Nephron (organoid): Measurements from ENCODE around the gene SCNN1A.

Source experiments
- H3K27ac Mint-ChIP-seq, 3 experiments: 2 replicates each; pipeline ENCODE4 v1.8.0; 2020; ENCODE audit warnings: mixed read lengths in 3 of 3, mild to moderate bottlenecking in 2 of 3, moderate library complexity in 1 of 3
- H3K27me3 Mint-ChIP-seq: 2 replicates; pipeline ENCODE4 v1.8.0; 2021; ENCODE audit warnings: low read depth, mild to moderate bottlenecking, moderate library complexity, mixed read lengths
- H3K36me3 Mint-ChIP-seq: 2 replicates; pipeline ENCODE4 v1.8.0; 2020; ENCODE audit warnings: low read depth, mixed read lengths
- H3K4me1 Mint-ChIP-seq: 2 replicates; pipeline ENCODE4 v1.8.0; 2020; ENCODE audit warnings: mixed read lengths
- H3K4me3 Mint-ChIP-seq, 3 experiments: 2 replicates each; pipeline ENCODE4 v1.8.0; 2020; ENCODE audit warnings: mild to moderate bottlenecking in 3 of 3, mixed read lengths in 3 of 3, moderate library complexity in 2 of 3
- H3K9me3 Mint-ChIP-seq: 2 replicates; pipeline ENCODE4 v1.8.0; 2020; ENCODE audit warnings: mixed read lengths
- TF ChIP-seq, protein P1 (sequence below), 3 experiments: fragments of 200-600 bp; sonication (generic); IDR thresholded peaks; one replicate each; pipeline ENCODE4 v1.5.0; 2021; ENCODE audit warnings: antibody characterized with exemption in 3 of 3; ENCODE audit not compliant: unreplicated experiment in 3 of 3

Gene SCNN1A

DNA sequence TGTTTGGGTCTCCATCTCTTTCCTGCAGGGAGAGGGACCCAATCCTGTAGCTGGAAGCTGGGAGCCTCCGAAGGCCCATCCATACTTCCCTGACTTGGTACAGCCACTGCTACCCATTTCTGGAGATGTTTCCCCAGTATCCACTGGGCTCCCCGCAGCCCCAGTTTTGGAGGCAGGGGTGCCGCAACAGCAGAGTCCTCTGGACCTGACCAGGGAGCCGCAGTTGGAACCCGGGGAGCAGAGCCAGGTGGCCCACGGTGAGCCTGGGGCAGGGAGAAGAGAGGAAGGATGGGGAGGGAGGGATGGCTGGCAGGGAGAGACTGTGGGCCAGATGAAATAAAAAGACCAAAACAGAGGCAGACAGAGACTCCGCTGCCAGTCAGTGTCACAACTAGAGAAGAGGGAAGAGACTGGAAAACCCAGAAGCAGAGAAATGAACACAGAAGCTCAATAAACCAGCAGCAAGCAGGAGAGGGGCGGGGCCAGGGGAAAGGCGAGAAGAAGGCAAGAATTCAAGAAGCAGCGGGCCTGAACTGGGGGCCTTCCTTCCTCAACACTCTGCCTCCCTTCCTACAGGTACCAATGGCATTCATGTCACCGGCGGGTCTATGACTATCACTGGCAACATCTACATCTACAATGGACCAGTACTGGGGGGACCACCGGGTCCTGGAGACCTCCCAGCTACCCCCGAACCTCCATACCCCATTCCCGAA, 14.9 kb upstream of the SCNN1A start:
- no peak overlapping the region for H3K27ac Mint-ChIP-seq
- TF ChIP-seq, protein P1, sequence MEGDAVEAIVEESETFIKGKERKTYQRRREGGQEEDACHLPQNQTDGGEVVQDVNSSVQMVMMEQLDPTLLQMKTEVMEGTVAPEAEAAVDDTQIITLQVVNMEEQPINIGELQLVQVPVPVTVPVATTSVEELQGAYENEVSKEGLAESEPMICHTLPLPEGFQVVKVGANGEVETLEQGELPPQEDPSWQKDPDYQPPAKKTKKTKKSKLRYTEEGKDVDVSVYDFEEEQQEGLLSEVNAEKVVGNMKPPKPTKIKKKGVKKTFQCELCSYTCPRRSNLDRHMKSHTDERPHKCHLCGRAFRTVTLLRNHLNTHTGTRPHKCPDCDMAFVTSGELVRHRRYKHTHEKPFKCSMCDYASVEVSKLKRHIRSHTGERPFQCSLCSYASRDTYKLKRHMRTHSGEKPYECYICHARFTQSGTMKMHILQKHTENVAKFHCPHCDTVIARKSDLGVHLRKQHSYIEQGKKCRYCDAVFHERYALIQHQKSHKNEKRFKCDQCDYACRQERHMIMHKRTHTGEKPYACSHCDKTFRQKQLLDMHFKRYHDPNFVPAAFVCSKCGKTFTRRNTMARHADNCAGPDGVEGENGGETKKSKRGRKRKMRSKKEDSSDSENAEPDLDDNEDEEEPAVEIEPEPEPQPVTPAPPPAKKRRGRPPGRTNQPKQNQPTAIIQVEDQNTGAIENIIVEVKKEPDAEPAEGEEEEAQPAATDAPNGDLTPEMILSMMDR (IDR thresholded peaks at IDR 0.05; ENCODE audit: unreplicated experiment in 3 of 3) = no peak
- H3K9me3 Mint-ChIP-seq = no peaks in the 10 kb centered on the region
- no peak overlapping the region for H3K4me3 Mint-ChIP-seq
- peaks cover 3% of the 10 kb centered on the region for H3K4me1 Mint-ChIP-seq
- H3K36me3 Mint-ChIP-seq = peaks cover 18% of the 10 kb centered on the region
- no peaks in the 10 kb centered on the region for H3K27me3 Mint-ChIP-seq

DNA sequence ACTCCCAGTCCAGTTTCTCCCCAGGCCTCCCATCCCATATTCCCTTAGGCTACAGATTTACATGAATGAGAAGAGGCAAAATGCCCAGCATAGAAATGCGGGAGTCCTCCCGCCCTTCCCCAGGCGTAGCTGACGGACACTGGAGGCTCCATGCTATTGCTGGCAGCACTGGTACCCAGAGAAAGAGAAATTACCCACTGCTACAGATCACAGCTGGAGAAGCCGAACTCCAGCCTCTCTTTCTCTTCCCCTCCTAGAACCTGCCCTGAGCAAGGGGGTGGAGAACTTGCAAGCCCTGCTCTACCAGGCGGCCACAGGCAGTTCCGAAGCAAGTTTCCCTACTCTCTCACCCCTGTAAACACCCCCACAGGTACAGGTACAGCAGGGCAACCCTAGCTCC, 12.2 kb upstream of the SCNN1A start:
- Mint-ChIP-seq H3K9me3 (no peaks in the 10 kb centered on the region), H3K4me1 (peaks cover 7% of the 10 kb centered on the region), H3K27ac (no peak overlapping the region), H3K4me3 (no peak overlapping the region), H3K27me3 (no peaks in the 10 kb centered on the region), H3K36me3 (peaks cover 18% of the 10 kb centered on the region)
- TF ChIP-seq, protein P1 (IDR thresholded peaks at IDR 0.05; ENCODE audit: unreplicated experiment in 3 of 3) = no peak

DNA sequence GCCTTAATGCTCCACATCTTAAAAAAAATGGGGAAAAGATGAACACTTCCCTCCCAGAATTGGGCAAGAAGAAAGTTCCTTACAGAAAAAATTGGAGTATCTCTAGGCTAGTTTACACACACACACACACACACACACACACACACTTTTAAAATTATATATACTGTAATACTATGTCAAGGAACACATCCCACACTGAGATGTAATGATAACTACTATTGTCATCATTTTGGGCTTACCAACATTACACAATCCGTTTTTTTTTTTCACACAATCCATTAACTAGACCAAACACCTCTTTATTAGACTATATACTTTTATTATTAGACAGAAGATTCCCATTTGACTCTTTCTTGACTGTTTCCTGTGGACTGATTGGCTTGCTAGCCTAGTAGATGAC, 11.1 kb upstream of the SCNN1A start:
- H3K27me3 Mint-ChIP-seq = no peaks in the 10 kb centered on the region
- peak overlapping the region in 1 of 3 experiments; percentile 23 for H3K27ac Mint-ChIP-seq
- no peaks in the 10 kb centered on the region for H3K9me3 Mint-ChIP-seq
- peaks cover 18% of the 10 kb centered on the region for H3K36me3 Mint-ChIP-seq
- peaks cover 12% of the 10 kb centered on the region for H3K4me1 Mint-ChIP-seq
- H3K4me3 Mint-ChIP-seq = peak overlapping the region in 1 of 3 experiments; percentile 20
- TF ChIP-seq, protein P1 (IDR thresholded peaks at IDR 0.05; ENCODE audit: unreplicated experiment in 3 of 3) = no peak

DNA sequence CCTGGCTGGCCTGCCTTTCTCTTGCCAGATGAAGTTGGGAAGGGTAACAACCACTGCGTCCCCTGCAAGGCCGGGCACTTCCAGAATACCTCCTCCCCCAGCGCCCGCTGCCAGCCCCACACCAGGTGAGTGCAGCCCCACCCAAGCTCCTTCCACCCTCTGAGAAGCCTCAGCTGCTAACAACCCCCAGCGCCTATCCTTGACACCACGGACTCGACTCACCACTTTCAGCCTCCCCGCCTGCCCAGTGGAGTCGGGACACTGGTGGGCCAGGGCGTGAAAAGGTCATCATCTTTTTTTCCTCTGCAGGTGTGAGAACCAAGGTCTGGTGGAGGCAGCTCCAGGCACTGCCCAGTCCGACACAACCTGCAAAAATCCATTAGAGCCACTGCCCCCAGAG, 10.7 kb upstream of the SCNN1A start:
- Mint-ChIP-seq H3K27ac (no peak overlapping the region), H3K4me3 (no peak overlapping the region), H3K27me3 (no peaks in the 10 kb centered on the region), H3K9me3 (no peaks in the 10 kb centered on the region), H3K4me1 (peaks cover 14% of the 10 kb centered on the region), H3K36me3 (peaks cover 15% of the 10 kb centered on the region)
- TF ChIP-seq, protein P1 (IDR thresholded peaks at IDR 0.05; ENCODE audit: unreplicated experiment in 3 of 3) = no peak

DNA sequence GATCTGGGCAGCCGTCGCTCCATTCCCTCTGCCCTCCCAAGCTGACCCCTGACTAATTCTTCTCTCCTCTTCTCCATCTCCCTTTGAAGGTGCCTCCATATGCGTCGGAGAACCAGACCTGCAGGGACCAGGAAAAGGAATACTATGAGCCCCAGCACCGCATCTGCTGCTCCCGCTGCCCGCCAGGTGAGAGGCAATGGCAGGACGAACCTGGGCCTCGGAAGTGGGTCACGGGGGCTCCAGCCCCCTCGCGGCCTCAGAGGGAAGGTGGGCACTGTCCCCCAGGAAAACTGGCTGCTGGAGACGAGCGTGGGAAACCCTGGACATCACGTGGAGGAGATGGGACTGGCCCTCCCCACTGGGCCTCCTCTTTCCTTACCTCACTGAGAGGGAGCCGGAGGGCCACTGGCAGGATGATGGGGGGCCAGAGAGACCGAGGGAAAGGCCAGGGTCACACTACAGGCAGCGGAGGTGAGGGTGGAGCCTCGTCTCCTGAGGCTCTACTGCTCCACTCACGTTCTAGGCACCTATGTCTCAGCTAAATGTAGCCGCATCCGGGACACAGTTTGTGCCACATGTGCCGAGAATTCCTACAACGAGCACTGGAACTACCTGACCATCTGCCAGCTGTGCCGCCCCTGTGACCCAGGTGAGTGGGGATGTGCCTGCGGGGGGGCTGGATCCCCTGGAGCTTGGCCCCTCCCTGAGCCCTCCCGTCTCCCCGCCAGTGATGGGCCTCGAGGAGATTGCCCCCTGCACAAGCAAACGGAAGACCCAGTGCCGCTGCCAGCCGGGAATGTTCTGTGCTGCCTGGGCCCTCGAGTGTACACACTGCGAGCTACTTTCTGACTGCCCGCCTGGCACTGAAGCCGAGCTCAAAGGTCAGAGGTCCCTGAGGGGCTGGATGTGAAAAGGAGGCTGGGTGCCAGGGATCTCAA, 9.4 kb upstream of the SCNN1A start:
- H3K27ac Mint-ChIP-seq = peak overlapping the region; percentile 37 to 61 (median 60)
- TF ChIP-seq, protein P1 (IDR thresholded peaks at IDR 0.05; ENCODE audit: unreplicated experiment in 3 of 3) = no peak
- no peaks in the 10 kb centered on the region for H3K27me3 Mint-ChIP-seq
- peak overlapping the region; percentile 31 to 66 (median 64) for H3K4me3 Mint-ChIP-seq
- no peaks in the 10 kb centered on the region for H3K9me3 Mint-ChIP-seq
- peaks cover 11% of the 10 kb centered on the region for H3K36me3 Mint-ChIP-seq
- peaks cover 18% of the 10 kb centered on the region for H3K4me1 Mint-ChIP-seq
